ENCODE results near the gene CDH4.

The CDH4 gene

DNA sequence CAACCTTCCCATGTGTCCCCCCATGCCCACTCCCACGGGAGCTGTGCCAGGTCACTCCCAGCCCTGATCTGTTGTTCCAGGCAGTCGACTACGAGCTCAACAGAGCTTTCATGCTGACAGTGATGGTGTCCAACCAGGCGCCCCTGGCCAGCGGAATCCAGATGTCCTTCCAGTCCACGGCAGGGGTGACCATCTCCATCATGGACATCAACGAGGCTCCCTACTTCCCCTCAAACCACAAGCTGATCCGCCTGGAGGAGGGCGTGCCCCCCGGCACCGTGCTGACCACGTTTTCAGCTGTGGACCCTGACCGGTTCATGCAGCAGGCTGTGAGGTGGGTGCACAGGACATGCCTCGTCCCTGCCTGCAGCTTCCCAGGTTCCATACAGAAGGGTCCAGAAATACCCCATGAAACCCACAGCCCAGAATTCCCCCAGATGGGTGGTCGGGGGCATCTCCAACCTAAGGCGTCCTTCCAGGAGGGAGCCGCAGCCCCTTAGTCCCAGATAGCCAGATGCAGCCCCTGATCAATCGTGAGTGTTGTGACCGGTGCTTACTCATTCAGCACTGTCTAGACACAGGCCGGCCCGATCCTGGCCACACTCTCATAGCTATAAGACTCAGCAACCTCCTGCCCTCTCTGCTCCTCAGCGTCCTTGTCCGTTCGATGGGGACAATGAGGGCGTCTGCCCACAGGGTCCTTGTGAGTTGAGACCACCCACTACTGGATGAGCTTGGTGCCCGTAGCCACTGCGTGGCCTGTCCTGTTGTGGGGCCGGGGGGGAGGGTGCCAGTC, 671.5 kb downstream of the CDH4 start:
- Histone ChIP-seq H3K23ac (ENCODE audit: low read length) (no peak overlapping the region), H3K4me2 (ENCODE audit: low read length) (no peak overlapping the region), H3K27ac (ENCODE audit: low read depth, low read length) (no peak overlapping the region), H3K79me2 (ENCODE audit: control insufficient read depth, insufficient read depth, low read length) (no peaks in the 10 kb centered on the region), H3K9ac (ENCODE audit: low read length) (no peak overlapping the region), H3K79me1 (ENCODE audit: low read length) (no peaks in the 10 kb centered on the region), H3K36me3 (ENCODE audit: control insufficient read depth, insufficient read depth, low read length) (no peaks in the 10 kb centered on the region), H4K5ac (ENCODE audit: low read length) (no peak overlapping the region), H2BK15ac (replicated peaks; ENCODE audit: low read depth) (no peak overlapping the region), H2BK120ac (ENCODE audit: low read depth, low read length) (no peak overlapping the region), H3K27me3 (ENCODE audit: insufficient read depth, low read length, poor library complexity) (no peaks in the 10 kb centered on the region), H3K4me3 (ENCODE audit: low read length) (no peak overlapping the region), H2AK5ac (ENCODE audit: low read length) (no peak overlapping the region), H2BK5ac (ENCODE audit: low read length) (no peak overlapping the region), H3K4ac (ENCODE audit: low read depth, low read length) (no peak overlapping the region), H3K4me1 (ENCODE audit: control insufficient read depth, low read depth, low read length) (no peaks in the 10 kb centered on the region), H3K18ac (ENCODE audit: low read length) (no peak overlapping the region), H3K56ac (ENCODE audit: low read length) (no peak overlapping the region), H4K8ac (ENCODE audit: low read depth, low read length) (no peak overlapping the region)
- no CpG with 5 or more reads among the region's 28 CpGs for WGBS (ENCODE audit: extremely low coverage, insufficient coverage, low lambda C conversion rate)
- no peak for DNase-seq

DNA sequence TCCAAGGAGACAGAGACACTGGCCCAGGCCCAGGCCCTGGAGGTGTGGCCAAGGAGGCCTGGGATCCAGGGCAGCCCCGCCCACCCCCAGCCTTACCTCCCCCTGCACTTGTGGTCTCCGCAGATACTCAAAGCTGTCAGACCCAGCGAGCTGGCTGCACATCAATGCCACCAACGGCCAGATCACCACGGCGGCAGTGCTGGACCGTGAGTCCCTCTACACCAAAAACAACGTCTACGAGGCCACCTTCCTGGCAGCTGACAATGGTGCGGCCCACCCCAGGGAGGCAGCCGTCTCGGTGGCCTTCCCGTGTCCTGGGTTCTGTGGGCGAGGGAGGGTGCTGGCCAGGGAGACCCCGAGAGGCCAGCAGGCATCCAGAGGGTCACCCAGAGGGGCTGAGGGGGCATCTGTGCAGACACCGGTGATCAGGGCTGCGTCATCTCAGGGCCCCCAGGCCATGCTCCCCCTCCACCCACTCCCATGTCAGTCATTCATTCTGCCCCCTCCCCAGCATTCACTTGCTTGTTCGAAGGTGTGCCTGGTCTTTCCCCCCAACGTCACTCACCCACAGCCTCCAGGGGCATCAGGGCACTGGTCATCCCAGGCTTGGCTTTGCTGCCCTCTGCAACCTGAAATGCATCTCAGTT, 672.3 kb downstream of the CDH4 start:
- H2AK5ac ChIP-seq (ENCODE audit: low read length) = no peak overlapping the region
- H2BK5ac ChIP-seq (ENCODE audit: low read length) = no peak overlapping the region
- no peak overlapping the region for H3K4me3 ChIP-seq (ENCODE audit: low read length)
- H3K79me1 ChIP-seq (ENCODE audit: low read length) = no peaks in the 10 kb centered on the region
- no peak overlapping the region for H3K56ac ChIP-seq (ENCODE audit: low read length)
- H3K4me2 ChIP-seq (ENCODE audit: low read length) = no peak overlapping the region
- no peak overlapping the region for H3K23ac ChIP-seq (ENCODE audit: low read length)
- no peak overlapping the region for H4K8ac ChIP-seq (ENCODE audit: low read depth, low read length)
- H3K27me3 ChIP-seq (ENCODE audit: insufficient read depth, low read length, poor library complexity) = no peaks in the 10 kb centered on the region
- no peak for DNase-seq
- no peaks in the 10 kb centered on the region for H3K4me1 ChIP-seq (ENCODE audit: control insufficient read depth, low read depth, low read length)
- H2BK120ac ChIP-seq (ENCODE audit: low read depth, low read length) = no peak overlapping the region
- no peaks in the 10 kb centered on the region for H3K79me2 ChIP-seq (ENCODE audit: control insufficient read depth, insufficient read depth, low read length)
- H2BK15ac ChIP-seq (replicated peaks; ENCODE audit: low read depth) = no peak overlapping the region
- no peaks in the 10 kb centered on the region for H3K36me3 ChIP-seq (ENCODE audit: control insufficient read depth, insufficient read depth, low read length)
- H3K4ac ChIP-seq (ENCODE audit: low read depth, low read length) = no peak overlapping the region
- no CpG with 5 or more reads among the region's 19 CpGs for WGBS (ENCODE audit: extremely low coverage, insufficient coverage, low lambda C conversion rate)
- no peak overlapping the region for H4K5ac ChIP-seq (ENCODE audit: low read length)
- H3K18ac ChIP-seq (ENCODE audit: low read length) = no peak overlapping the region
- no peak overlapping the region for H3K9ac ChIP-seq (ENCODE audit: low read length)
- H3K27ac ChIP-seq (ENCODE audit: low read depth, low read length) = no peak overlapping the region

DNA sequence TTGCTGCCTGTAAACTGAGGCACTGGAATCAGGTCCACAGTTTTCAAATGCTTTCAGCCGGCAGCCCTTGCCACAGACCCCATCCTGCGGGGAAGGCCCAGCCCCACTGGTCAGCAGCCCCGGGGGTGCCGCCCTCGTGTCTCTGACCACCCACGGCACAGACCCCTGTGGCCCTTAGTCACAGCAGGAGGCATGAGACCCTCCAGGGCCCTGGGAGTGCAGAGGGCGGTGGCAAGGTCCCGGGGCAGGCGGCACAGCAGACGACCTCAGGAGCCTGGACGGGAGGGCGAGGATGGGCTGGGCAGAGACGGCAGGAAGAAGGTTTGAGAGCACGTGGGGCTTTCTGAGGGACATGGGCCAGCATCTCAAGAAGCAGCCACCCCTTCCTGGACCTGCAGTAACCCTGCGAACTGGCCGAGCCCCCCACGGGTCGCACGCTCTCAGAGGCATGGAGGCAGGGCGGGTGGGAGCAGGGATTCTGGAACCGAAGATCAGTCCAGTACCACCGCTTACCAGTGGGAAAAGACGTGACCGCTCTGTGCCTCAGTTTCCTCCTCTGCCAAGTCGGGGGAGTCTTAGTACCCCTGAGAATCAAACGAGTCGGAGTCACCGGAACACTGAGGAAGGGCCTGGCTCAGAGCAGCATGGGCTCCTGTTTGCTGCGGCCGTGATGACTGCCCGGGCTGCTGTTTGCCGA, 672.9 kb downstream of the CDH4 start:
- Histone ChIP-seq H3K4me1 (ENCODE audit: control insufficient read depth, low read depth, low read length) (no peaks in the 10 kb centered on the region), H3K79me2 (ENCODE audit: control insufficient read depth, insufficient read depth, low read length) (no peaks in the 10 kb centered on the region), H3K36me3 (ENCODE audit: control insufficient read depth, insufficient read depth, low read length) (no peaks in the 10 kb centered on the region), H3K9ac (ENCODE audit: low read length) (no peak overlapping the region), H2BK120ac (ENCODE audit: low read depth, low read length) (no peak overlapping the region), H2AK5ac (ENCODE audit: low read length) (no peak overlapping the region), H4K5ac (ENCODE audit: low read length) (no peak overlapping the region), H3K4ac (ENCODE audit: low read depth, low read length) (no peak overlapping the region), H2BK5ac (ENCODE audit: low read length) (no peak overlapping the region), H4K8ac (ENCODE audit: low read depth, low read length) (no peak overlapping the region), H3K79me1 (ENCODE audit: low read length) (no peaks in the 10 kb centered on the region), H3K4me3 (ENCODE audit: low read length) (no peak overlapping the region), H3K4me2 (ENCODE audit: low read length) (no peak overlapping the region), H3K27ac (ENCODE audit: low read depth, low read length) (no peak overlapping the region), H3K56ac (ENCODE audit: low read length) (no peak overlapping the region), H2BK15ac (replicated peaks; ENCODE audit: low read depth) (no peak overlapping the region), H3K23ac (ENCODE audit: low read length) (no peak overlapping the region), H3K27me3 (ENCODE audit: insufficient read depth, low read length, poor library complexity) (no peaks in the 10 kb centered on the region), H3K18ac (ENCODE audit: low read length) (no peak overlapping the region)
- WGBS (ENCODE audit: extremely low coverage, insufficient coverage, low lambda C conversion rate) = no CpG with 5 or more reads among the region's 32 CpGs
- no peak for DNase-seq

DNA sequence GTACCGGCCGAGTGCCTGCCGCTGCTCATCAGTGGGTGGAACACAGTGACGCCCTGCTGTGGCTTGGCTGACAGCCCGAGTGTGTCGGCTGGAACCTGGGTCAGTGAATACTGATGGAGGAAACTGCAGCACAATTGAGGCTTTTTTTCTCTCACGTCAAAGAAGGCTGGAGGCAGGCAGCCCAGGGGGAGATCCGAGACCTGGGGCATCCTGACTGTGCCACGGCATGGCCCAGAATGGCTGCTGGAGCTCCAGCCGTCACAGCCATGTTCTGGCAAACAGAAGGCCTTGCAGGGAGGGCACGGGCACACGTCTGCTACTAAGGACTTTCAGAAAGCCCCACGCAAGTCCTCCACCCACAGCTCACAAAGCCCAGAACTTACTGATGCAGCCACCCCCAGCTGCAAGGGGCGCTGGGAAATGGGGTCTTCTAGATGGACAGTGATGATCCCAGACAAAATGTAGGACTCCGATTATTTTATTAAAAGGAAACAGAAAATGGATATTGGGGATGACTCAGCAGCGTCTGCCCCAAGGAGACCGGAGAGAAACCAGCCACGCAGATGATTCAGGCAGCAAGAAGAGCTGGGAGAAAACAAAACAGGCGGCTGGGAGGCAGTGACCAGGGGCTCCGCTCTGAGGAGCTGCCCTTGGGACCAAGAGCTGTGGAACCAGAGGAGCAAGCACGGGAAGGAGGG, 673.6 kb downstream of the CDH4 start:
- Histone ChIP-seq H3K4me3 (ENCODE audit: low read length) (no peak overlapping the region), H3K4me2 (ENCODE audit: low read length) (no peak overlapping the region), H3K79me2 (ENCODE audit: control insufficient read depth, insufficient read depth, low read length) (no peaks in the 10 kb centered on the region), H3K4me1 (ENCODE audit: control insufficient read depth, low read depth, low read length) (no peaks in the 10 kb centered on the region), H2BK5ac (ENCODE audit: low read length) (no peak overlapping the region), H4K8ac (ENCODE audit: low read depth, low read length) (no peak overlapping the region), H3K23ac (ENCODE audit: low read length) (no peak overlapping the region), H3K18ac (ENCODE audit: low read length) (no peak overlapping the region), H3K9ac (ENCODE audit: low read length) (no peak overlapping the region), H2BK15ac (replicated peaks; ENCODE audit: low read depth) (no peak overlapping the region), H2AK5ac (ENCODE audit: low read length) (no peak overlapping the region), H3K27me3 (ENCODE audit: insufficient read depth, low read length, poor library complexity) (no peaks in the 10 kb centered on the region), H4K5ac (ENCODE audit: low read length) (no peak overlapping the region), H3K36me3 (ENCODE audit: control insufficient read depth, insufficient read depth, low read length) (no peaks in the 10 kb centered on the region), H2BK120ac (ENCODE audit: low read depth, low read length) (no peak overlapping the region), H3K79me1 (ENCODE audit: low read length) (no peaks in the 10 kb centered on the region), H3K27ac (ENCODE audit: low read depth, low read length) (no peak overlapping the region), H3K4ac (ENCODE audit: low read depth, low read length) (no peak overlapping the region), H3K56ac (ENCODE audit: low read length) (no peak overlapping the region)
- no CpG with 5 or more reads among the region's 21 CpGs for whole genome bisulfite sequencing (ENCODE audit: extremely low coverage, insufficient coverage, low lambda C conversion rate)
- DNase-seq = no peak

DNA sequence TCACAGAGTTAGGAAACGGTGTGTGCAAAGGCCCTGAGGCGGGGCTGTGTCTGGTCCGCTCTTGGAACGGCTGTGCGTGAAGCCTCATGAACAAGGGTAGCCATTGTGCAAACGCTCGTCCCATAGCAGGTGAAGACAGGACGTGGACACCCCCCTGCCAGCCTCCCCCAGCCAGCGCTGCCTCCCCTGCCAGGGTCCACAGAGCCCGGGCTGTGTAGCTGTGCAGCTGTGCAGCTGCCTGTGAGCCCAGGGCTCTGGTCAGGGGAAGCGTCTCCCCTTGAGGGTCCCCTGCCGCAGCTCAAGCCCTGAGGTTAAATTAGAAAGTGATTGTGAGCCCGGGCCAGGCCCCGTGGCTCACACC, 674.2 kb downstream of the CDH4 start:
- Histone ChIP-seq H2BK15ac (replicated peaks; ENCODE audit: low read depth) (no peak overlapping the region), H3K18ac (ENCODE audit: low read length) (no peak overlapping the region), H3K9ac (ENCODE audit: low read length) (no peak overlapping the region), H3K56ac (ENCODE audit: low read length) (no peak overlapping the region), H2BK5ac (ENCODE audit: low read length) (no peak overlapping the region), H3K27ac (ENCODE audit: low read depth, low read length) (no peak overlapping the region), H3K36me3 (ENCODE audit: control insufficient read depth, insufficient read depth, low read length) (no peaks in the 10 kb centered on the region), H3K23ac (ENCODE audit: low read length) (no peak overlapping the region), H3K79me2 (ENCODE audit: control insufficient read depth, insufficient read depth, low read length) (no peaks in the 10 kb centered on the region), H3K4me2 (ENCODE audit: low read length) (no peak overlapping the region), H4K8ac (ENCODE audit: low read depth, low read length) (no peak overlapping the region), H3K27me3 (ENCODE audit: insufficient read depth, low read length, poor library complexity) (no peaks in the 10 kb centered on the region), H4K5ac (ENCODE audit: low read length) (no peak overlapping the region), H3K4me1 (ENCODE audit: control insufficient read depth, low read depth, low read length) (no peaks in the 10 kb centered on the region), H3K4ac (ENCODE audit: low read depth, low read length) (no peak overlapping the region), H2BK120ac (ENCODE audit: low read depth, low read length) (no peak overlapping the region), H3K79me1 (ENCODE audit: low read length) (no peaks in the 10 kb centered on the region), H3K4me3 (ENCODE audit: low read length) (no peak overlapping the region), H2AK5ac (ENCODE audit: low read length) (no peak overlapping the region)
- no CpG with 5 or more reads among the region's 14 CpGs for WGBS (ENCODE audit: extremely low coverage, insufficient coverage, low lambda C conversion rate)
- DNase-seq = no peak

Measured in mesendoderm (in vitro differentiated cells).